Colonic mucosa (tissue), 4 donors: ENCODE results near the gene C15orf62. TPM values are rescaled to one million over a fixed set of nuclear protein-coding genes. Genes with fewer than 3 reads are reported as not detected.

Experiments used
- DNase-seq: peaks from one replicate; pipeline ENCODE4 v3.0.0-alpha.2; 2020
- H3K27ac ChIP-seq: fragments of 200-600 bp; one replicate; pipeline ENCODE4 v1.8.0; 2021
- H3K27me3 ChIP-seq: fragments of 200-600 bp; one replicate; pipeline ENCODE4 v1.8.0; 2021
- H3K36me3 ChIP-seq: fragments of 200-600 bp; one replicate; pipeline ENCODE4 v1.8.0; 2021
- H3K4me1 ChIP-seq: fragments of 200-600 bp; one replicate; pipeline ENCODE4 v1.8.0; 2021; ENCODE audit warnings: mild to moderate bottlenecking
- H3K4me3 ChIP-seq: fragments of 200-600 bp; one replicate; pipeline ENCODE4 v1.8.0; 2021
- H3K9ac ChIP-seq, 2 donors: one replicate each; pipeline ENCODE4 v1.7.0; 2013; ENCODE audit warnings: control low read depth in 2 of 2, low read depth in 2 of 2, low read length in 2 of 2
- H3K9me3 ChIP-seq: fragments of 200-600 bp; one replicate; pipeline ENCODE4 v1.8.0; 2021
- CTCF ChIP-seq: fragments of 200-600 bp; IDR thresholded peaks from one replicate; pipeline ENCODE4 v1.8.0; 2022; ENCODE audit warnings: antibody characterized with exemption, mild to moderate bottlenecking
- intact Hi-C: fragments of 100-400 bp; cut with DNase I; formaldehyde crosslinking; loops from one replicate; pipeline ENCODE4 v1.14.1; 2022
- total RNA-seq, 2 donors: library from RNA; stranded (reverse); fragmentation: NEBNext Ultra II Directional in 1 of 2; extraction: Animal tissue kit (Norgen Biotek cat#: 25700) in 1 of 2; gene quantifications; one replicate each; pipeline ENCODE4 v1.2.1, GENCODE V29; 2021
- donor health status: healthy.
- donor health status: DM: no; HTN: no; CAD: no.
- donor health status: DM: no; HTN: no; CAD: no.

C15orf62 gene
- total RNA-seq, 2 donors from 2014 or later, result 0.74 to 0.80 TPM

- no peak overlapping the region for H3K9ac ChIP-seq
- no peaks in the 10 kb centered on the region for H3K4me1 ChIP-seq
- H3K36me3 ChIP-seq, result no peaks in the 10 kb centered on the region
- intact Hi-C loops, result no loop called here
- TF ChIP-seq CTCF, result no peak
- H3K27ac ChIP-seq, result no peak overlapping the region
- no peak for DNase-seq
- H3K9me3 ChIP-seq, result no peaks in the 10 kb centered on the region
- no peak overlapping the region for H3K4me3 ChIP-seq
- H3K27me3 ChIP-seq, result no peaks in the 10 kb centered on the region
Observed at GRCh38 chr15:40821195-40821594, 51.4 kb downstream of the C15orf62 start.

Other genes starting within 250 kb of the C15orf62 start
- gene CCDC32, start 204.9 kb upstream of the C15orf62 start, total RNA-seq, result 10 to 100 TPM; 27.5 to 32.0 TPM
- gene RPUSD2, start 200.7 kb upstream of the C15orf62 start, total RNA-seq, result 10 to 100 TPM; 11.0 to 17.0 TPM
- gene KNL1, start 175.7 kb upstream of the C15orf62 start, total RNA-seq, result 10 to 100 TPM in 1 of 2 donors, 1 to 10 TPM in 1; 8.5 to 18.8 TPM
- gene RAD51, start 74.8 kb upstream of the C15orf62 start, total RNA-seq, result 10 to 100 TPM; 10.0 to 30.5 TPM
- 10 to 100 TPM; 31.1 to 49.1 TPM for gene RMDN3, start 14.7 kb upstream of the C15orf62 start, total RNA-seq
- 10 to 100 TPM; 39.5 to 42.5 TPM for gene GCHFR, start 5.9 kb upstream of the C15orf62 start, total RNA-seq
- gene ZFYVE19, start 37.1 kb downstream of the C15orf62 start, total RNA-seq, result 10 to 100 TPM; 22.9 to 27.9 TPM
- gene DNAJC17, start 37.5 kb downstream of the C15orf62 start, total RNA-seq, result 10 to 100 TPM; 38.1 to 48.0 TPM
- gene PPP1R14D, start 58.7 kb downstream of the C15orf62 start, total RNA-seq, result 100 to 1,000 TPM; 137 to 166 TPM
- 100 to 1,000 TPM; 280 to 330 TPM for gene SPINT1, start 74.1 kb downstream of the C15orf62 start, total RNA-seq
- gene RHOV, start 104.3 kb downstream of the C15orf62 start, total RNA-seq, result 10 to 100 TPM; 14.9 to 18.6 TPM
- gene VPS18, start 124.5 kb downstream of the C15orf62 start, total RNA-seq, result 10 to 100 TPM; 18.3 to 19.2 TPM
- 10 to 100 TPM; 18.5 to 21.6 TPM for gene DLL4, start 159.4 kb downstream of the C15orf62 start, total RNA-seq
- gene CHAC1, start 183.5 kb downstream of the C15orf62 start, total RNA-seq, result 10 to 100 TPM in 1 of 2 donors, 1 to 10 TPM in 1; 4.0 to 20.9 TPM